AG08395 (cell line): ENCODE measurements around the gene BCAN.

Source experiments
- DNase-seq: peaks from one replicate; pipeline ENCODE4 v3.0.0; 2012; ENCODE audit warnings: mixed read lengths, low spot score

Gene BCAN

DNA sequence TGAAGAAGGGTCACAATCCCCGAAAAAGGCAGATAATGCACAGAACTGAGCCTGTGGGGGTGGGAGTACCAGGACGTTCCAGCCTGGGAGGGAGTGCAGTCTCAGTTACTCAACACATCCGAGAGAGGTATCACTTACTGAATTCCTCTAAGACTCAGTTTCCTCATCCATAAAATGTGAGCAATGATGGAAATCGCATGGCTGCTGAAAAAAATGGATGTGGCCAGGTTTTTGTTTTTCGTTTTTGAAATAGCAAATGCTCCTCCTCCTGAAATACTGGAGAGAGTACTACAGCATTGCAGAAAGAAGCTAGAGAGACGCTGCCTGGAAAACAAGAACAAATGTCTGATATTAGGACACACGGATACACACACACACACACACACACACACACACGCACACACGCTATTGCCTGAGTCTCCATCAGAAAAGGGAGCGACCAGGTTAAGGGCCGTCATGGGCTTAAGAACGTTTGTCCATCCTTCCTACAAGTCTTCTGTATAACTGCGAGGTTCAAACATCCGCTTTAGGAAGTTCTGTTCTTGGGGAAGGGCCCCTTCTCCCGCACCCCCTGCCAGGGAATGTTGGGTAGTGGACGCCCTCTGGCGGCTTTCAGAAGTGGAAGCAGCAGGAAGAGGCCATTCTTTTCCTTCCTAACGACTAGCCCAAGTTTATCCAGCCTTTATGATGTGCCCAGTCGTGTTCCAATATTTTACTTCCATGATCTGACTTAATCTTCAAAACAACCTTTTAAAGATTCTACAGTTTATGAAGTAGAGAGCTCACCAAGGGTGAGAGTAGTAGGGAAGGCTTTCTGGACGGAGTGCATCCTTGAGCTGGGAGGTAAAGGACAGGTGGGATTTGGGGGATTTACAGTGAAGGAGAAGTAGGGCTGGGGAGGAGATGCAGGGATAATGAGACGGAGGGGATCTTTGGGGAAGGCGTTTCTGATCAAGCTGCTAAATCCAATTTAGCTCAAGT, 36.0 kb downstream of the BCAN start:
- DNase-seq: peak; percentile 73

DNA sequence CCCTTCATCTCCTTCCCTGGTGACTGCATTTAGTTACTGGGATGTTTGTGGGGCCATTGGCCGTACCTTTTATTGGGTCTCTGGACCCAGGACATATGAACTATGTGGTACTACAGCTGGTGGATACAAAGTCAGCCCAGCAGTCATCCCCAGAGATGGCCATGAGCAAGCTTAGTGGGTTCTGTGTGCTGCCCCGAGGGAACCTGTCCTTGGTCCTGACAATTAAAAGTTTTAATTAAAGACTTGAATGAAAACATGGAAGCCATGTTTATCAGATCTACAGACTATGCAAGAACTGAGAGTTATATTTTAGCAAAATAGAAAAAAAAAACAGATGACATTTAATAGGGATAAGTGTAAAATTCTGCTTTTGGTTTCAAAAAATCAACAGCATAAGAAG, 38.1 kb downstream of the BCAN start:
- no peak for DNase-seq

GRCh38 chr1:156681196-156681960, 39.5 kb downstream of the BCAN start:
- no peak for DNase-seq

GRCh38 chr1:156682166-156682890, 40.4 kb downstream of the BCAN start:
- DNase-seq: no peak

- peak; percentile 67 for DNase-seq
Measured at GRCh38 chr1:156684227-156684782, 42.4 kb downstream of the BCAN start.

- peak; percentile 89 for DNase-seq
Measured at GRCh38 chr1:156689035-156689952, 47.4 kb downstream of the BCAN start.

- DNase-seq: no peak
Measured at GRCh38 chr1:156689953-156690674, 48.2 kb downstream of the BCAN start.

GRCh38 chr1:156690675-156691036, 48.7 kb downstream of the BCAN start:
- DNase-seq: no peak

DNA sequence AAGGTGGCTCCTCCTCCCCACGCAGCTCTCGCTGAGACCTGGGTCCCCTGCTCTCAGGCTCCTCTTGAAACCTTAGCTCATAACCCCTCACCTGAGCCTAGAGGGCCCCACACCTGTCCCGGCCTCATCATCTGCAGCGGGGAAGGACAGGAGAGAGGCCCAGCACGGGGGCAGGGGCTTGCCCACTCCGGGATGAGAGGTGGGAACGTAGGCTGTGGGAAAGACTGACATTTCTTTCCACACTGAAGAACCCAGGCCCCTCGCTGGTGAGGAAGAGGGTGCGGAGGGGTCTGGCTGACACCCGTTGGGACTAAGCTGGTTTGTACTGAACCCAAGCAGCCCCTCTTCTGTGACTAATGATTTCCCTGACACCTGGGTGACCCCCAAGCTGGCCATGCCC, 49.3 kb downstream of the BCAN start:
- DNase-seq: no peak

GRCh38 chr1:156691665-156692440, 49.9 kb downstream of the BCAN start:
- no peak for DNase-seq

DNA sequence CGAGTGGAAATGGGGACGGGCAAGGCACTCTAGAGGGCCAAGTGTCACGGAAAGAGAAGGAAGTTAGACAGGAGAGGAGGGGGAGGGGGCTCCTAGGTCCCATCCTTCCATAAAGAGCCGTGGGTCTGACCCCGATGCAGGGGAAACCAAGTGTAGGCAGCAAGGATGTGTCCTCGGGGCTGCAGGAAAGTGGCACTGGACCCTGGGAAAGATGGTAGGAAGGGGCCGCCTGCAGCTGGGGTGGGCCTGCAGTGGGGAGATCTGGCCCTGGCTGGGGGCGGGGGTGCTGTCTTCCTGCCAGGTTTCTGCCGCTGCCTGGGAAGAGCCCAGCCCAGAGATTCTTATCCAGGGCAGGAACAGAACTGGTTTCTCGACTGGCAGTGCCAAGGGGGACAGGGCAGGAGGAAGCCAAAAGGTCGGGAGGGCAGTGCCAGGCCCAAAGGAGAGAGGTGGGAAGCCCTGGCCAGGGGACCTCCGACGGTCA, 50.6 kb downstream of the BCAN start:
- no peak for DNase-seq

DNA sequence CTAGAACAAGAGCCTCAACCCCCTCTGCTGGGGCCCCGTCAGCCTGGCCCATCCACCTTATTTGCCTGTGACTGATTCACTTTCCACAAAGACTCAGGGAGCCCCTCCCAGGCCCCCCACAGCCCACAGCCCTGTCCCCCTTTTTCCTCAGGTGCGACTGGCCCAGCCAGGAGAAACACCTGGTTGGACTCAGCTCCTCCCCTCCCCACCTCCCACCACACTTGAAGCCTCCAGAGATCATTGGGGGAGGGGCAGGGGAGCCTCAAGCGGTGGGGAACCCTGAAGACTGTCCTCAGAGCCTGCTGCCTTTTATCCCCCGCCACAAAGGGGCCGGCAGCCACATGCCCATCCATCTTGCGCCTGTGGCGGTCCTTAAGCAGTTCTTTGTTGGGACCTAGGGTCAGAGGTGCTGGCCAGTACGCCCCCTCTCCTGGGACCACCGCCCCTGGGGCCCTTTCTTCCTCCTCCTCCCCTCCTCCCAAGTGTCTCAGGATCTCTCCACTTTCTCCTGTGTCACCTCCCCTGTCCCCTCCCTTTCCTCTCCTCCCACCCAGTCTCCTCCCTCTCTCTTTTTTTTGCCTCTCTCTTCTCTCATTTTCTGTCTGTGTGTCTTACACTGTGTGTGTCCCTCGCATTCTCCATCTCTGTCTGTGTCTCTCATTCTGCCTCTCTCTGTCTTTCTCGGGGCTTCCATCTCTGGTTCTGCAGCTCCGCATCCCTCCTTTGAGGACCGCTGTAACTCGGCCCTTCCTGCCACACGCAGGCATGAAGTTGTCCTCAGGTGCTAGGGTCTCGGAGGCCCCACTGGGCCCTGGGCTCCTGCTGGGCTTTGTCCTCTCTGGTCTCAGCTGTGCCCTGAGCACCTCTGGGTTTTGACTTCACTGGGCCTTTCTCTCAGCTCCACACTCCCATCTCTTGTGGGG, 51.3 kb downstream of the BCAN start:
- no peak for DNase-seq

DNA sequence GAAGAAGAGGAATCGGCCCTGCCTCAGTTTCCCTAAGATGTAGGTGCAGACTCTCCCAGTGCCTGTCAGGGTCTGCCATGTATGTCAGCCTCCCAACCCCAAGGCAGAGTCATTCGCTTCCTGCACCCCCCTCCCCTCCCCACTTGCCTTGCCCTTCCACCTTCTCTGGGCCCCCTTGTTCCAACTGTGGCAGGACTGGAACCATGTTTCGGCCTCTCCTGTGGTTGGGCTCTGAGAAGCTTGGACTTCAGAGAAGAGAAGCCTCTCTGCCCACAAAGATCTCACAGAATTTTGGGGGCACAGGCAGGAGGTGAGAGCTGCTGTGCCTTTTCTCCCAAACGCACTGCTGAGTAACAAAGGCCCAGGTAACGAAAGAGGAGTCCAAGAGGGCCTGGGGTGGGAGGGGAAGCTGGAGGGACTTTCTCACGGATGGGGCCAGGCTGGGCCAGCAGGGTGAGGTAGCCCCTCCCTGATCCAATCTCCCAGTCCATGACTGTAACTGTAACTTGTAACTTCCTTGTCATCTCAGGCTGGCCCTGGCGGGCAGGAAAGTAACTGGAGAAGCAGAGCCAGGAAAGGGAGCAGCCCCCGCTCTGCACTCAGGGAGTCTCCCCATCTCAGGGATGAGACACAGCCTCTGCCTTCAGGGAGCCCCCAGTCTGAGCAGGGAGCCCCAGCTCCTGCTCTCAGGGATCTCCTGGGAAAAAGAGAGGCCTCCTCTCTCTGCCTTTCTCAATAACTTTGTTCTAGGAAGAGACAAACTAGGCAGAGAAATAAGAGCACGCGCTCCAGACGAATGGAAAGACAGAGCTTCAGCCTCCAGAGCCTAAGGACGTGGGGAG, 52.2 kb downstream of the BCAN start:
- no peak for DNase-seq

DNA sequence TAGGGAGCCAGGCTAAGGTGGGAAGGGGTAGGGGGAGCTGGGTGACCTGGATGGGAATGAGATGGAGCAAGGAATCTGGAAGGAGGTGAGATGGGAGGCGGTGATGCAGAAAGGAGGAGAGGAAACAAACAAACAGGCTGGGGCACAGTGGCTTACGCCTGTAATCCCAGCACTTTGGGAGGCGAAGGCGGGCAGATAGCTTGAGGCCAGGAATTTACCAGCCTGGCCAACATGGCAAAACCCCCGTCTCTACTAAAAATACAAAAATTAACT, 52.7 kb downstream of the BCAN start:
- DNase-seq: no peak

- no peak for DNase-seq
Measured at GRCh38 chr1:156696755-156697154, 54.8 kb downstream of the BCAN start.

GRCh38 chr1:156697481-156697880, 55.6 kb downstream of the BCAN start:
- DNase-seq: no peak

GRCh38 chr1:156698995-156699394, 57.1 kb downstream of the BCAN start:
- DNase-seq: no peak
